HG03432 (cell line): Measurements from ENCODE around the gene ONECUT3.
"Not testable (repeated sequence)": the region's sequence is repeated elsewhere in the genome, so short reads cannot be mapped to it uniquely, and the experiment has no call there.

Source experiments
- ATAC-seq: cut with Tn5 transposase; IDR thresholded peaks from one replicate; pipeline ENCODE4 v1.9.1; 2021; ENCODE audit warnings: mild to moderate bottlenecking, moderate library complexity; ENCODE audit not compliant: unreplicated experiment

The ONECUT3 gene

GRCh38 chr19:1752757-1753728 lies at the start of gene ONECUT3:
Gene ONECUT3, plus strand, starts transcription at chr19:1753506. Its CDS starts 157 bp downstream, at chr19:1753663.
- ATAC-seq: no peak

- no peak for ATAC-seq
Measured at GRCh38 chr19:1704339-1704738, 49.0 kb upstream of the ONECUT3 start.

DNA sequence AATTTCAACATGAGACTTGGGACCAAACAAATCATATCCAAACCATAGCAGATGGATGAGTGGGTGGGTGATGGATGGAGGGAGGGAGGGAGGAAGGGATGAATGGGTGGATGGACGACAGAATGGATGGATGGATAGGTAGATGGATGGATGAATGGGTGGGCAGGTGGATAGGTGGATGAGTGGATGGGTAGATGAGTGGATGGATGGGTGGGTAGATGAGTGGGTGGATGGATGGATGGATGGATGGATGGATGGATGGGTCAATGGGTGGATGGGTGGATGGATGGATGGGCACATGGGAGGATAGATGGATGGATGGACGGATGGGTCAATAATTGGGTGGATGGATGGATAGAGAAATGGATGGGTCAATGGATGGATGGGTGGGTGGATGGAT lies 47.9 kb upstream of the ONECUT3 start:
- ATAC-seq: no peak

GRCh38 chr19:1706646-1707045 lies 46.7 kb upstream of the ONECUT3 start:
- not testable (repeated sequence) for ATAC-seq

DNA sequence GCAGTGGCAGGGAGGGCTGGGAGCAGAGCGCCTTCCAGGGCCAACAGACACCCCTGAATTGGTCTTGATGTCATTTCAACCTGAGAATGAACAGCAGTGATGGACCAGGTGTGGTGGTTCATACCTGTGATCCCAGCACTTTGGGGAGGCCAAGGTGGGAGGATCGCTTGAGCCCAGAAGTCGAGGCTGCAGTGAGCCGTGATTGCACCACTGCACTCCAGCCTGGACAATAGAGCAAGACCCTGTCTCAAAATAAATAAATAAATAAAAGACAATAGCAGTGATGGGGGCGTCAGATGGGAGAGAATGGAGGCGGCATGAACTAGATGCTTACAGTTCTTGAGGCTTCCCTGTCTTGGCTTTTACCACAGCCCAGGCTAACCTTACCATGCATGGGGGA lies 46.1 kb upstream of the ONECUT3 start:
- ATAC-seq: no peak

DNA sequence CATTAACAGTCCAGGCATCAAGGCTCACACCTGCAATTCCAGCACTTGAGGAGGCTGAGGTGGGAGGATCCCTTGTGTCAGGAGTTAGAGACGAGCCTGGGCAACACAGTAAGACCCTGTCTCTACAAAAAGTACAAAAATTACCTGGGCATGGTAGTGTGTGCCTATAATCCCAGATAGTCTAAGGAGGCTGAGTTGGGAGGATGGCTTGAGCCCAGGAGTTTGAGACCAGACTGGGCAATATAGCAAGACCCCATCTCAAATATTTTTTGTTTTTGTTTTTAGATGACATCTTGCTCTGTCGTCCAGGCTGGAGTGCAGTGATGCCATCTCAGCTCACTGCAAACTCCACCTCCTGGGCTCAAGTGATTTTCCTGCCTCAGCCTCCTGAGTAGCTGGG lies 40.1 kb upstream of the ONECUT3 start:
- no peak for ATAC-seq

DNA sequence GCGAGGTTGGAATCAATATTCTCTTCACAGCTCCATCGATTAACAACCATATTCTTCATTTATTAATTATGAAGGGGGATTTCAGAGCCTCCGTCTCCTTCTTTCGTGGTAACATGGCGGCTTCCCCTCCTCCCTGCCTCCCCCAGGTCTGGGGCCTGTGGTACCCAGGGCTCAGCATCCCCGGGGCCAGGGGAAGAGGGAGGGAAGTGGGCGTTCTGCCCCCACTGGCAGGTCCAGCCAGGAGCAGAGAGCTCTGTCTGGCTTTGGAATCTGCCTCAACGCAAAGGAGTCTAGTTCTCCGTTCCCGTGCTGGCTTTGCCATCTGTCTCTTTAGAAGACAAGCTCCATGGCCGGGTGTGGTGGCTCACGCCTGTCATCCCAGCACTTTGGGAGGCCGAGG lies 37.8 kb upstream of the ONECUT3 start:
- ATAC-seq: no peak

GRCh38 chr19:1717200-1717969 lies 35.9 kb upstream of the ONECUT3 start:
- no peak for ATAC-seq

DNA sequence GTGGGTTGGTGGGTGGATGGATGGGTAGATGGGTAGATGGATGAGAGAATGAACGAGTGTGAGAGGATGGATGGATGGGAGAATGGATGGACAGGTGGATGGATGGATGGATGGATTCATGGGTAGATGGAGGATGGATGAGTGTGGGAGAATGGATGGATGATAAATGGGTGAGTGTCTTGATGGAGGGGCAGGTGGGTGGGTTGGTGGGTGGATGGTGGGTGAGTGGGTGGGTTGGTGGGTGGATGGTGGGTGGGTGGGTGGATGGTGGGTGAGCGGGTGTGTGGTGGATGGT lies 35.4 kb upstream of the ONECUT3 start:
- ATAC-seq: no peak

GRCh38 chr19:1718420-1719291 lies 34.6 kb upstream of the ONECUT3 start:
- ATAC-seq: no peak

DNA sequence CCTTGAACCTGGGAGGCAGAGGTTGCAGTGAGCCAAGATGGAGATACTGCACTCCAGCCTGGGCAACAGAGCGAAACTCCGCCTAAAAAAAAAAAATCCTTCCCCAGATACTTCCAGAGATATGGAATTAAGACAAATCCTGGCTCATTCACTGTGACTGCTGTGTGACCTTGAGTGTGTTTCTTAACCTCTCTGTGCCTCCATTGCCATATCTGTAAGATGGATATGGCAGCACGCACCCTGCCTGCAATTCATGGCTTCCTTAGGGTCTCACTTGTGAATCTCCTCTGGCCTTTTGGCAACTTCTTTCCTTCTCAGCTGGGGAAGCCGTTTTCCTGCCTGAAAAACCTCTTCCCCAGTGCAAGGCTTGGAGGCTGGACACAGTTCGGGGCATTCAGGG lies 33.8 kb upstream of the ONECUT3 start:
- ATAC-seq: no peak

- no peak for ATAC-seq
Measured at GRCh38 chr19:1720237-1720636, 33.1 kb upstream of the ONECUT3 start.

DNA sequence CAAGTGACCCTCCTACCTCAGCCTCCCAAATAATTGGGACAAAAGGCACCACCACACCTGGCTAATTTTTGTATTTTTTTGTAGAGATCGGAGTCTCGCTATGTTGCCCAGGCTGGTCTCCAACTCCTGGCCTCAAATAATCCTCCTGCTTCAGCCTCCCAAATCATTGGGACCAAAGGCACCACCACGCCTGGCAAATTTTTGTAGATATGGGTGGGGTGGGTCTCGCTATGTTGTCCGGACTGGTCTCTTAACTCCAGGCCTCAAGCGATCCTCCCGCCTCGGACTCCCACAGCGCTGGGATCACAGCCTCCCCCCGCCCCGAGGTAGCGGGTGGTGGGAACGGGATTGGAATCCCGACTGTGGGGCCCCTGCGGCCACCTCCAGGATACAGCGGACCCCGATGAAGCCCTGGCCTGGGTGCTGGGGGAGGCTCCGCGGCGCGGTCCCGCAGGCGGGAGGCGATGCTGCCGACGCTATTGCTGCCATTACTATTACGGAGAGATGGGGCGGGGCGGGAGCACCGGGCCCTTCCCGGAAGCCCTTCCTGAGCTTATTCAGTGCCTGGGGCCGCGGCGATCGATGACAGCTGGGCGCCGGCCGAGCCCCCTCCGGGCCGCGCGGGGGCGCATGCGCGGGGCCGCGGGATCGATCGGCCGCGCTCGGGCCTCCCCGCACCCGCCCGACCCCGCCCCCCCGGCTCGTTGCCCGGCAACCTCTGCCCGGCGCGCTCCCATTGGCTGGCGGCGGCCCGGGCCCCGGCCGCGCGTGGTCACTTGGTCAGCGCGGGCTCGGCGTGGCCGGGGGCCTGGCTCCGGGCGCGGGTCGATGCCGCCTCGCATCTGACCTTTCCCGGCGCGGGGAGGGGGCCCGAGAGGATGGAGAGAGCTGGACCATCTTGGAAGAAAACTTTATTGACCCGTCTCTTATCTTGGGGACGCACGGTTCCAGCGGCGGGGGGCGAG lies 27.9 kb upstream of the ONECUT3 start:
- no peak for ATAC-seq

DNA sequence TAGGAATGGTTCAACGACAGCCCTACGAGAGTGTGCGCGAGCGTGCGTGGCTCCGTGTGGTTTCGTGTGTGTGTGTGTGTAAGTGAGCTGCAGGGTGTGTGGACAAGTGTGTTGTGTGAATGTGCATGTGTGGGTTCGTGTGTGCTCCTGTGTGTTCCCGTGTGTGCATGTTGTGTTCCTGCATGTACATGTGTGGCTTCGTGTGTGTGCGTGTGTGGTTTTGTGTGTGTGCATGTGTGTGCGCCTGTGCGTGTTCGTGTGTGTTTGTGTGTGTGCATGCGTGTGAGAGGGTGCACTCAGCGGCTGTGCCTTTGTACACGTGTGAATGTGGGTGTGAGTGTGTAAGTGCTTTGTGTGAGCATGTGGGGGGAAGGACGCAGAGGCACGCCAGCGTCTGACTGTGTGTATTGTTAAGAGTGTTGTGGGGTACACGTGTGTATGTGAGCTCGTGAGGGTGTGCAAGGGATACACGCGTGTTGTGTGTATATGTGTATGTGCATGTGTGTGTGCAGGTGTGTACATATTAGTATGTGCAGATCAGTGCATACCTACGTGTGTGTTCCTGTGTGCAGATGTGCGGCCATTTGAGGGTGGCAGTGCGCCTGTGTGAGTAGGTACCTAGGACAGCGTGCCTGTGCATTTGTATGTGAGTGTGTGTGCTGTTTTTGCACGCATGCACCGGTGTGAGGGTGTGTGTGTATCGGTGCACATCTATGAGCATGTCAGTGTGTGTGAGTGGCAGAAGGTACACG lies 24.3 kb upstream of the ONECUT3 start:
- no peak for ATAC-seq

DNA sequence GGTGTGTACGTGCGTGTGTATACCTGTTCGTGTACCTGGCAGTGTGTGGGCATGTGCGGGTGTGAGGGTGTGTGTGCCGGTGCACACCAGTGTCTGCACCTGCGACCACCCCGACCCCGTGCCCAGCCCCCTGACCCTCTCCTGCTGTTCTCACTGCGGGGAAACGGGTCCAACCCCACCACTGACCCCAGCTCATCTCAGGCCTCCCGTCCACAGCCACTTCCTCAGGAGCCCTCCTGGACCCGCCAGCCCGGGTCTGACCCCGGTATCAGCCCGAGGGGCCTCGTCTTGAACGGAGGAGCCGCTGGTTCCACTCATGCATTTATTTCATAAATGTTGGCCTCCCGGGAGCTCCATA lies 23.8 kb upstream of the ONECUT3 start:
- ATAC-seq: no peak

DNA sequence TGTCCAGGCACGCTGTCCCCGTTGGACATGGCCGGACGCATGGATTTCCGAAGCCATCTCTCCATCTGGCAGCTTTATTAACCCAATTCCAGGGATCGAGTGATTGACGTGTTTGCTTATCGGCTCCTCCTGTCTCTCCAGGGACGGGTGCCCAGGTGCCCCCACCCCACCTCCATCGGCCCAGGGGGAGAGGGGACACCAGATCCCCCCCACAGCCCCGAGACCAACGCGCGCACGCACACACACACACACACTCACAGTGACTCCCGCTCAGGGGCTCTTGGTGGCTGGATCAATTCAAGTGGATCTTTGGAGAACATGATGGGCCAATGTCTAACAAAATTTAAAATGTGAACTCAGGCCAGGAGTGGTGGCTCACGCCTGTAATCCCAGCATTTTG lies 23.1 kb upstream of the ONECUT3 start:
- ATAC-seq: no peak

DNA sequence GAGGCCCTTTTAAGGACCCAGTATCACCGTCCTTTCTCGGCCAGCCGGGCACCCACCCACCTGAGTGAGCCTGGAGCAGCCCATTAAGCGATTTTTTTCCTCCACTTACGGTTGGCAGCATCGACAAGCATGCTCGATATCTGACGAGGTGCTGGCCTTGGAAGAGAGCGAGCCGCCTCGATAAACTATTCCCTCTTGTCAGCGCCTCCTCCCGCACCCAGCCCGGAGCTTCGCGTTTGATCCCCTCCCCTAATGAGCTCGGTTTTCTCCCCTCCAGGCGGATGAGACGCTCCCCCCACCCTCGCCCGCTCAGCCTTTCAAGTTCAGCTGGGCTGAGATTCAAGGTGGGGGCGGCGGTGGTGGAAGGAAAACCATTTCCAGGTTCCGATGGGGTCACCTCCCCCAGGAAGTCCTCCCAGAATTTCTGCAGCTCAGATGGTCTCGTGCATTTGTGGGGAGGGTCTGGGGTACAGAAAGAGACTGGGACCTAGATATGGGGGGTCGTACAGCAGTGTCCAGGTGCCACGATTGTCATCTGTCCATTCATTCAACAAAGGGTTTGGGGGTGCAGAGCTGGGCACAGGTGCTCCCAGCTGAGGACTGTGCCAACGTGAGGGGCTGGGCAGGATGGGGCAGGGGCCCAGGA lies 18.9 kb upstream of the ONECUT3 start:
- ATAC-seq: no peak

GRCh38 chr19:1736280-1736679 lies 17.0 kb upstream of the ONECUT3 start:
- ATAC-seq: no peak

GRCh38 chr19:1736927-1737326 lies 16.4 kb upstream of the ONECUT3 start:
- ATAC-seq: no peak
